ENCODE measurements around the gene SPATA31A1.
"Not testable (repeated sequence)": the region's sequence is repeated elsewhere in the genome, so short reads cannot be mapped to it uniquely, and the experiment has no call there.

SPATA31A1 gene

GRCh38 chr9:39355369-39355768 lies at the start of gene SPATA31A1:
SPATA31A1 (plus strand) TSS chr9:39355669; CDS start chr9:39355731, 62 bp downstream.
- not testable (repeated sequence) for DNase-seq

- DNase-seq: not testable (repeated sequence)
These were observed 52.1 kb downstream of the SPATA31A1 start for GRCh38 chr9:39407261-39408204.

- not testable (repeated sequence) for DNase-seq
These were observed 55.9 kb downstream of the SPATA31A1 start for GRCh38 chr9:39411254-39411940.
